CD4-positive, alpha-beta memory T cell (primary cell): ENCODE results near the gene ASB18. TPM values are rescaled to one million over a fixed set of nuclear protein-coding genes. Genes with fewer than 3 reads are reported as not detected.
A peak's percentile ranks its signal among the peaks of the same experiment; 100 is the strongest.

Experiments
- CTCF ChIA-PET: fragments of 350-600 bp; sonication (Branson Sonifier 250); formaldehyde crosslinking; loops from one replicate; lab custom pipeline; 2021; ENCODE audit warnings: inconsistent platforms; ENCODE audit not compliant: partially characterized antibody; lab: Charles Lee
- POLR2A ChIA-PET: fragments of 350-600 bp; sonication (Branson Sonifier 250); formaldehyde crosslinking; loops from one replicate; lab custom pipeline; 2021; ENCODE audit not compliant: partially characterized antibody; lab: Charles Lee
- DNase-seq, 5 donors: peaks; one replicate each; pipeline versions ENCODE4 v3.0.0 to v3.0.0-alpha.2; 2020 to 2022; ENCODE audit warnings: mixed read lengths in 1 of 5
- H3K27ac ChIP-seq: one replicate; pipeline ENCODE4 v1.7.0; 2013; ENCODE audit warnings: low read depth, low read length
- H3K27me3 ChIP-seq: 2 replicates; pipeline ENCODE4 v1.7.0; 2013; ENCODE audit warnings: mild to moderate bottlenecking, low read length, moderate library complexity; ENCODE audit not compliant: insufficient read depth
- H3K36me3 ChIP-seq: 2 replicates; pipeline ENCODE4 v1.7.0; 2013; ENCODE audit warnings: mild to moderate bottlenecking, low read length, moderate library complexity; ENCODE audit not compliant: insufficient read depth
- H3K4me1 ChIP-seq: 2 replicates; pipeline ENCODE4 v1.7.0; 2013; ENCODE audit warnings: mild to moderate bottlenecking, low read length, moderate library complexity; ENCODE audit not compliant: insufficient read depth
- H3K4me3 ChIP-seq, 2 donors: one replicate each; pipeline ENCODE4 v1.7.0; 2013; ENCODE audit warnings: low read length in 2 of 2, mild to moderate bottlenecking in 1 of 2
- H3K9me3 ChIP-seq, 2 donors: one replicate each; pipeline ENCODE4 v1.7.0; 2013; ENCODE audit warnings: low read length in 2 of 2, control low read depth in 1 of 2; ENCODE audit not compliant: control insufficient read depth in 1 of 2
- H3K27ac Mint-ChIP-seq, 7 donors: one replicate each; pipeline ENCODE4 v1.8.0; 2020 to 2021; ENCODE audit warnings: mixed read lengths in 7 of 7, mild to moderate bottlenecking in 6 of 7, inconsistent platforms in 3 of 7, moderate library complexity in 3 of 7
- H3K27me3 Mint-ChIP-seq, 2 donors: one replicate each; pipeline ENCODE4 v1.8.0; 2020 to 2021; ENCODE audit warnings: mixed read lengths in 2 of 2
- H3K36me3 Mint-ChIP-seq, 2 donors: one replicate each; pipeline ENCODE4 v1.8.0; 2020 to 2021; ENCODE audit warnings: mixed read lengths in 2 of 2, inconsistent platforms in 1 of 2, mild to moderate bottlenecking in 1 of 2
- H3K4me1 Mint-ChIP-seq, 4 donors: one replicate each; pipeline ENCODE4 v1.8.0; 2020 to 2021; ENCODE audit warnings: mixed read lengths in 4 of 4, mild to moderate bottlenecking in 1 of 4
- H3K4me3 Mint-ChIP-seq, 8 donors: one replicate each; pipeline ENCODE4 v1.8.0; 2020 to 2021; ENCODE audit warnings: mixed read lengths in 8 of 8, mild to moderate bottlenecking in 7 of 8, moderate library complexity in 6 of 8, inconsistent platforms in 3 of 8
- H3K9me3 Mint-ChIP-seq, 8 donors: one replicate each; pipeline ENCODE4 v1.8.0; 2020 to 2021; ENCODE audit warnings: mixed read lengths in 8 of 8, mild to moderate bottlenecking in 5 of 8, inconsistent platforms in 3 of 8, moderate library complexity in 1 of 8
- intact Hi-C: fragments of 100-400 bp; cut with micrococcal nuclease; formaldehyde crosslinking; loops from one replicate; pipeline ENCODE4 v1.15.1; 2023
- polyA plus RNA-seq, 2 donors: library from polyadenylated mRNA; unstranded; fragments of 300-500 nt; fragmentation: Illumina TruSeq; gene quantifications; one replicate each; pipeline ENCODE4 v1.2.3, GENCODE V29; 2021
- total RNA-seq, 2 experiments: library from RNA; stranded (reverse); gene quantifications; one replicate each; pipeline ENCODE4 v1.2.3, GENCODE V29; 2021

ASB18 gene
- total and polyA plus RNA-seq, 4 experiments from 2014 or later = not detected

GRCh38 chr2:236157815-236158498 lies 106.2 kb downstream of the ASB18 start:
- POLR2A ChIA-PET = no interaction called here
- CTCF ChIA-PET = interaction anchor here (1.0 to 1.3 kb wide), 2 partner anchors 20 to 22 kb away, joined by 4 read pairs; no protein-coding TSS in a partner anchor

GRCh38 chr2:236157366-236157765 lies 106.8 kb downstream of the ASB18 start:
- POLR2A ChIA-PET = no interaction called here
- Histone ChIP-seq H3K27ac (no peak overlapping the region), H3K4me1 (no peaks in the 10 kb centered on the region), H3K27me3 (peaks cover 13% of the 10 kb centered on the region), H3K4me3 (no peak overlapping the region), H3K36me3 (no peaks in the 10 kb centered on the region), H3K9me3 (no peaks in the 10 kb centered on the region)
- H3K27me3 Mint-ChIP-seq = peaks cover 27 to 34% of the 10 kb centered on the region in 2 donors
- peaks cover 0 to 8% (median 0%) of the 10 kb centered on the region in 4 donors for H3K4me1 Mint-ChIP-seq
- no peak overlapping the region for H3K27ac Mint-ChIP-seq
- CTCF ChIA-PET = no interaction called here
- H3K4me3 Mint-ChIP-seq = no peak overlapping the region
- peaks cover 0 to 23% (median 14%) of the 10 kb centered on the region in 8 donors for H3K9me3 Mint-ChIP-seq
- no peak for DNase-seq
- H3K36me3 Mint-ChIP-seq = no peaks in the 10 kb centered on the region
- intact Hi-C loops = no loop called here

More at GRCh38 chr2:236157815-236158498, 106.2 kb downstream of the ASB18 start:
- no peaks in the 10 kb centered on the region for H3K4me1 ChIP-seq
- H3K4me3 Mint-ChIP-seq = no peak overlapping the region
- H3K27ac Mint-ChIP-seq = no peak overlapping the region
- DNase-seq = no peak
- peaks cover 13% of the 10 kb centered on the region for H3K27me3 ChIP-seq
- H3K9me3 Mint-ChIP-seq = peaks cover 0 to 17% (median 9%) of the 10 kb centered on the region in 8 donors
- intact Hi-C loops = no loop called here
- no peaks in the 10 kb centered on the region for H3K36me3 Mint-ChIP-seq
- no peaks in the 10 kb centered on the region for H3K9me3 ChIP-seq
- no peak overlapping the region for H3K27ac ChIP-seq
- H3K27me3 Mint-ChIP-seq = peaks cover 32 to 39% of the 10 kb centered on the region in 2 donors
- H3K36me3 ChIP-seq = no peaks in the 10 kb centered on the region
- H3K4me3 ChIP-seq = no peak overlapping the region
- peaks cover 0 to 14% (median 2%) of the 10 kb centered on the region in 4 donors for H3K4me1 Mint-ChIP-seq

GRCh38 chr2:236156860-236157194 lies 107.4 kb downstream of the ASB18 start:
- POLR2A ChIA-PET = no interaction called here
- DNase-seq = no peak
- H3K9me3 ChIP-seq = no peaks in the 10 kb centered on the region
- H3K4me3 Mint-ChIP-seq = no peak overlapping the region
- H3K4me1 ChIP-seq = no peaks in the 10 kb centered on the region
- H3K36me3 Mint-ChIP-seq = no peaks in the 10 kb centered on the region
- H3K27ac Mint-ChIP-seq = no peak overlapping the region
- H3K4me3 ChIP-seq = no peak overlapping the region
- CTCF ChIA-PET = no interaction called here
- intact Hi-C loops = no loop called here
- peaks cover 0 to 28% (median 17%) of the 10 kb centered on the region in 8 donors for H3K9me3 Mint-ChIP-seq
- peaks cover 13% of the 10 kb centered on the region for H3K27me3 ChIP-seq
- peaks cover 23 to 29% of the 10 kb centered on the region in 2 donors for H3K27me3 Mint-ChIP-seq
- no peak overlapping the region for H3K27ac ChIP-seq
- peaks cover 0 to 4% (median 0%) of the 10 kb centered on the region in 4 donors for H3K4me1 Mint-ChIP-seq
- no peaks in the 10 kb centered on the region for H3K36me3 ChIP-seq

GRCh38 chr2:236156095-236156859 lies 107.9 kb downstream of the ASB18 start:
- Histone ChIP-seq H3K9me3 (no peaks in the 10 kb centered on the region), H3K27me3 (peaks cover 13% of the 10 kb centered on the region), H3K4me3 (no peak overlapping the region), H3K36me3 (no peaks in the 10 kb centered on the region), H3K27ac (no peak overlapping the region), H3K4me1 (no peaks in the 10 kb centered on the region)
- peaks cover 0 to 31% (median 18%) of the 10 kb centered on the region in 8 donors for H3K9me3 Mint-ChIP-seq
- intact Hi-C loops = no loop called here
- H3K4me3 Mint-ChIP-seq = no peak overlapping the region
- no peaks in the 10 kb centered on the region for H3K36me3 Mint-ChIP-seq
- H3K27ac Mint-ChIP-seq = no peak overlapping the region
- ChIA-PET CTCF (no interaction called here), POLR2A (no interaction called here)
- no peak for DNase-seq
- H3K27me3 Mint-ChIP-seq = peaks cover 19 to 28% of the 10 kb centered on the region in 2 donors
- peaks cover 0 to 4% (median 0%) of the 10 kb centered on the region in 4 donors for H3K4me1 Mint-ChIP-seq

- Histone ChIP-seq H3K27ac (no peak overlapping the region), H3K4me3 (no peak overlapping the region), H3K27me3 (peaks cover 13% of the 10 kb centered on the region), H3K4me1 (no peaks in the 10 kb centered on the region), H3K36me3 (no peaks in the 10 kb centered on the region), H3K9me3 (no peaks in the 10 kb centered on the region)
- Mint-ChIP-seq H3K27ac (no peak overlapping the region), H3K9me3 (peaks cover 0 to 36% (median 23%) of the 10 kb centered on the region in 8 donors), H3K36me3 (no peaks in the 10 kb centered on the region), H3K4me1 (peaks cover 0 to 4% (median 0%) of the 10 kb centered on the region in 4 donors), H3K27me3 (peaks cover 16 to 27% of the 10 kb centered on the region in 2 donors), H3K4me3 (no peak overlapping the region)
- ChIA-PET POLR2A (no interaction called here), CTCF (no interaction called here)
- DNase-seq = no peak
- intact Hi-C loops = no loop called here
Measured at GRCh38 chr2:236155406-236155805, 108.8 kb downstream of the ASB18 start.

- intact Hi-C loops = no loop called here
- Mint-ChIP-seq H3K9me3 (peaks cover 0 to 10% (median 7%) of the 10 kb centered on the region in 8 donors), H3K4me3 (no peak overlapping the region)
Measured at GRCh38 chr2:236146436-236146835, 117.8 kb downstream of the ASB18 start.

GRCh38 chr2:236143811-236144210 lies 120.4 kb downstream of the ASB18 start:
- H3K9me3 Mint-ChIP-seq = no peaks in the 10 kb centered on the region
- H3K27ac Mint-ChIP-seq = no peak overlapping the region
- Histone ChIP-seq H3K9me3 (no peaks in the 10 kb centered on the region), H3K4me1 (no peaks in the 10 kb centered on the region), H3K36me3 (no peaks in the 10 kb centered on the region), H3K27me3 (no peaks in the 10 kb centered on the region), H3K4me3 (no peak overlapping the region), H3K27ac (no peak overlapping the region)
- H3K36me3 Mint-ChIP-seq = no peaks in the 10 kb centered on the region
- intact Hi-C loops = no loop called here
- H3K27me3 Mint-ChIP-seq = peaks cover 16% of the 10 kb centered on the region in 2 donors
- DNase-seq = no peak
- ChIA-PET CTCF (no interaction called here), POLR2A (no interaction called here)
- H3K4me1 Mint-ChIP-seq = no peaks in the 10 kb centered on the region
- no peak overlapping the region for H3K4me3 Mint-ChIP-seq

More at GRCh38 chr2:236146436-236146835, 117.8 kb downstream of the ASB18 start:
- Histone ChIP-seq H3K36me3 (no peaks in the 10 kb centered on the region), H3K9me3 (no peaks in the 10 kb centered on the region), H3K27me3 (no peaks in the 10 kb centered on the region), H3K27ac (no peak overlapping the region), H3K4me3 (no peak overlapping the region), H3K4me1 (no peaks in the 10 kb centered on the region)
- H3K27ac Mint-ChIP-seq = peak overlapping the region in 1 of 7 donors; percentile 26
- H3K36me3 Mint-ChIP-seq = no peaks in the 10 kb centered on the region
- peaks cover 15 to 21% of the 10 kb centered on the region in 2 donors for H3K27me3 Mint-ChIP-seq
- no peaks in the 10 kb centered on the region for H3K4me1 Mint-ChIP-seq
- DNase-seq = no peak
- ChIA-PET CTCF (no interaction called here), POLR2A (no interaction called here)
